Activated B cell treated with CpG ODN at 0.5 μM for 24 hours (primary cell): ENCODE data around the gene PLPPR3. TPM values are rescaled to one million over a fixed set of nuclear protein-coding genes. Genes with fewer than 3 reads are reported as not detected.

Experiments
- ATAC-seq: fragments of 200-7000 bp; cut with Tn5 transposase; one replicate; pipeline ENCODE4 v1.10.0; 2021; ENCODE audit warnings: low read depth, mild to moderate bottlenecking, moderate library complexity
- CTCF ChIA-PET: fragments of 350-600 bp; sonication (Branson Sonifier 250); formaldehyde crosslinking; loops from one replicate; lab custom pipeline; 2021; ENCODE audit warnings: antibody characterized with exemption; lab: Charles Lee
- POLR2A ChIA-PET: fragments of 350-600 bp; sonication (Branson Sonifier 250); formaldehyde crosslinking; loops from one replicate; lab custom pipeline; 2021; ENCODE audit warnings: antibody characterized with exemption; lab: Charles Lee
- DNase-seq: peaks from one replicate; pipeline ENCODE4 v3.0.0; 2022
- H3K27ac Mint-ChIP-seq: one replicate; pipeline ENCODE4 v1.8.0; 2020; ENCODE audit warnings: mixed read lengths
- H3K27me3 Mint-ChIP-seq: one replicate; pipeline ENCODE4 v1.8.0; 2021; ENCODE audit warnings: mixed read lengths
- H3K36me3 Mint-ChIP-seq: one replicate; pipeline ENCODE4 v1.8.0; 2021; ENCODE audit warnings: low read depth, mixed read lengths
- H3K4me1 Mint-ChIP-seq: one replicate; pipeline ENCODE4 v1.8.0; 2021; ENCODE audit warnings: mixed read lengths
- H3K4me3 Mint-ChIP-seq: one replicate; pipeline ENCODE4 v1.8.0; 2020; ENCODE audit warnings: mild to moderate bottlenecking, mixed read lengths
- H3K9me3 Mint-ChIP-seq: one replicate; pipeline ENCODE4 v1.8.0; 2020; ENCODE audit warnings: mixed read lengths
- intact Hi-C: fragments of 100-400 bp; cut with micrococcal nuclease; formaldehyde crosslinking; loops from one replicate; pipeline ENCODE4 v1.15.1; 2024
- total RNA-seq: library from RNA; stranded (reverse); gene quantifications from 2 replicates; pipeline ENCODE4 v1.2.3, GENCODE V29; 2022
- TF ChIP-seq, protein P1 (sequence below): fragments of 200-600 bp; IDR thresholded peaks from one replicate; pipeline ENCODE4 v1.8.0; 2022; ENCODE audit warnings: antibody characterized with exemption, mild to moderate bottlenecking

PLPPR3 gene
- total RNA-seq, 1 donor from 2014 or later: not detected

- DNase-seq: no peak
- Mint-ChIP-seq H3K27me3 (peaks cover 6% of the 10 kb centered on the region), H3K4me3 (no peak overlapping the region), H3K27ac (no peak overlapping the region), H3K9me3 (no peaks in the 10 kb centered on the region), H3K36me3 (no peaks in the 10 kb centered on the region), H3K4me1 (no peaks in the 10 kb centered on the region)
- intact Hi-C loops: no loop called here
- TF ChIP-seq, protein P1, sequence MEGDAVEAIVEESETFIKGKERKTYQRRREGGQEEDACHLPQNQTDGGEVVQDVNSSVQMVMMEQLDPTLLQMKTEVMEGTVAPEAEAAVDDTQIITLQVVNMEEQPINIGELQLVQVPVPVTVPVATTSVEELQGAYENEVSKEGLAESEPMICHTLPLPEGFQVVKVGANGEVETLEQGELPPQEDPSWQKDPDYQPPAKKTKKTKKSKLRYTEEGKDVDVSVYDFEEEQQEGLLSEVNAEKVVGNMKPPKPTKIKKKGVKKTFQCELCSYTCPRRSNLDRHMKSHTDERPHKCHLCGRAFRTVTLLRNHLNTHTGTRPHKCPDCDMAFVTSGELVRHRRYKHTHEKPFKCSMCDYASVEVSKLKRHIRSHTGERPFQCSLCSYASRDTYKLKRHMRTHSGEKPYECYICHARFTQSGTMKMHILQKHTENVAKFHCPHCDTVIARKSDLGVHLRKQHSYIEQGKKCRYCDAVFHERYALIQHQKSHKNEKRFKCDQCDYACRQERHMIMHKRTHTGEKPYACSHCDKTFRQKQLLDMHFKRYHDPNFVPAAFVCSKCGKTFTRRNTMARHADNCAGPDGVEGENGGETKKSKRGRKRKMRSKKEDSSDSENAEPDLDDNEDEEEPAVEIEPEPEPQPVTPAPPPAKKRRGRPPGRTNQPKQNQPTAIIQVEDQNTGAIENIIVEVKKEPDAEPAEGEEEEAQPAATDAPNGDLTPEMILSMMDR: no peak
- ChIA-PET CTCF (no interaction called here), POLR2A (no interaction called here)
- ATAC-seq: no peak
Measured at GRCh38 chr19:782185-782877, 39.4 kb downstream of the PLPPR3 start.

DNA sequence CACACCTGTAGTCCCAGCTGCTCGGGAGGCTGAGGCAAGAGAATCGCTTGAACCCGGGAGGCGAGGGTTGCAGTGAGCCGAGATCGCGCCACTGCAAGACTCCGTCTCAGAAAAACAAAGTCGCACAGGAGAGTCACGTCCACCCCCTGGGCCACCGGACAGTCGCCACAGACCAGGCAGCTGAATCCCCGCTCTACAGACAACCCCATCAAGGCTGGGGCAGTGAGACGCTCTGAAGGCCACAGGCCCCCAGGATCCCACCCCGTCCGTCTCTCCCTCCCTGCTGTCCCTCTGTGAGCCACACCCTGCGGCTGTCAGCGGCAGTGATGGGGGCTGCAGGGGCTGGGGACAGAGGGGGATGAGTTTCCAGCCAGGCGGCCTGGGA lies 40.0 kb downstream of the PLPPR3 start:
- TF ChIP-seq, protein P1: no peak
- Mint-ChIP-seq H3K27ac (no peak overlapping the region), H3K9me3 (no peaks in the 10 kb centered on the region), H3K4me3 (no peak overlapping the region), H3K36me3 (no peaks in the 10 kb centered on the region), H3K4me1 (no peaks in the 10 kb centered on the region), H3K27me3 (peaks cover 6% of the 10 kb centered on the region)
- ChIA-PET CTCF (no interaction called here), POLR2A (no interaction called here)
- no peak for DNase-seq
- intact Hi-C loops: no loop called here
- no peak for ATAC-seq

DNA sequence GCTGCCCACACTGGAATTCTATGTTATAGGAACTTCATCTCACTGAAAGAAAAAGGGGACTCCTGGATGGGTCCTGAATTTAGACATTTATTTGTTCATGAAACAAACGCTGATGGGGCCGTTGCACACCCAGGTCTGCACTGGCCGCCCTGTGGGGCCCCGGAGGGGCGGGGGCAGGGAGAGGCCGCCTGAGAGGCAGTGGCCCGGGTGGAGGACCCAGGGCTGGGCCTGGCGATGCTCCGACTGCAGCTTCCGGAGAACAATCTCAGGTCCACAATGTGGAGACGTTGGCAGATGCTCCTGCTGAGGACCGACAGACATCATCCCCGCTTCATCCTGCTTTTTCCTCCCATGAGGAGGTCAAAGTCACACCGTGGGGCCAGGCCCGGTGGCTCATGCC lies 40.8 kb downstream of the PLPPR3 start:
- DNase-seq: no peak
- no peaks in the 10 kb centered on the region for H3K36me3 Mint-ChIP-seq
- intact Hi-C loops: no loop called here
- no peak overlapping the region for H3K4me3 Mint-ChIP-seq
- TF ChIP-seq, protein P1: no peak
- ChIA-PET POLR2A (no interaction called here), CTCF (no interaction called here)
- no peaks in the 10 kb centered on the region for H3K9me3 Mint-ChIP-seq
- no peaks in the 10 kb centered on the region for H3K4me1 Mint-ChIP-seq
- H3K27ac Mint-ChIP-seq: no peak overlapping the region
- ATAC-seq: no peak
- H3K27me3 Mint-ChIP-seq: peaks cover 9% of the 10 kb centered on the region

- no peaks in the 10 kb centered on the region for H3K4me1 Mint-ChIP-seq
Measured at GRCh38 chr19:778910-779653, 42.7 kb downstream of the PLPPR3 start.

DNA sequence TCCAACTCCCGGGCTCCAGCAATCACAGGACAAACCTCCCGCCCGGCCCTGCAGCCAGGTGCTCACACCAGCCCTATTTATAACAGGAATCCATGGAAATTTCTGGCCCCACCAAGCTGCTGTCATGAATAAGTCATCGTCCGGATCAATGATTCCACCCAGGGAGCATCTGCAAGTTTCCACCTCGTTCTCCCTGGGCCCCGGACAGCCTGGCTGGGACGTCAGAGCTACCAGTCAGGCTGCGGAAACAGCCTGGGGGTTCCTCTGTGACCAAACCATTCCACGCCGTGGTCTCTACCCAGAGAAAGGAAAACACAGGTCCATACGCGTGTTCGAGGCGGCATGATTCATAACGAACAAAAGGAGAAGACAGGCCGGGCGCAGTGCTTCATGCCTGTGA lies 45.2 kb downstream of the PLPPR3 start:
- intact Hi-C loops: no loop called here
- no peak overlapping the region for H3K4me3 Mint-ChIP-seq
- DNase-seq: no peak
- H3K27me3 Mint-ChIP-seq: peaks cover 6% of the 10 kb centered on the region
- no peaks in the 10 kb centered on the region for H3K9me3 Mint-ChIP-seq
- H3K36me3 Mint-ChIP-seq: no peaks in the 10 kb centered on the region
- no peak overlapping the region for H3K27ac Mint-ChIP-seq
- no peak for ATAC-seq
- ChIA-PET POLR2A (no interaction called here), CTCF (no interaction called here)
- H3K4me1 Mint-ChIP-seq: no peaks in the 10 kb centered on the region
- TF ChIP-seq, protein P1: no peak

More at GRCh38 chr19:778910-779653, 42.7 kb downstream of the PLPPR3 start:
- no peak for ATAC-seq
- no peaks in the 10 kb centered on the region for H3K36me3 Mint-ChIP-seq
- CTCF ChIA-PET: no interaction called here
- intact Hi-C loops: no loop called here
- TF ChIP-seq, protein P1: no peak
- H3K27me3 Mint-ChIP-seq: peaks cover 6% of the 10 kb centered on the region
- POLR2A ChIA-PET: no interaction called here
- H3K4me3 Mint-ChIP-seq: no peak overlapping the region
- H3K9me3 Mint-ChIP-seq: no peaks in the 10 kb centered on the region
- no peak for DNase-seq
- H3K27ac Mint-ChIP-seq: no peak overlapping the region
